Hair follicle dermal papilla cell (primary cell): ENCODE measurements around the gene EXOSC9. TPM values are rescaled to one million over a fixed set of nuclear protein-coding genes. Genes with fewer than 3 reads are reported as not detected.

Source experiments
- total RNA-seq: library from RNA; depleted of rRNA; stranded (reverse); fragments of >200 nt; gene quantifications from 2 replicates; pipeline ENCODE4 v1.2.3, GENCODE V29; 2012

The EXOSC9 gene, protein sequence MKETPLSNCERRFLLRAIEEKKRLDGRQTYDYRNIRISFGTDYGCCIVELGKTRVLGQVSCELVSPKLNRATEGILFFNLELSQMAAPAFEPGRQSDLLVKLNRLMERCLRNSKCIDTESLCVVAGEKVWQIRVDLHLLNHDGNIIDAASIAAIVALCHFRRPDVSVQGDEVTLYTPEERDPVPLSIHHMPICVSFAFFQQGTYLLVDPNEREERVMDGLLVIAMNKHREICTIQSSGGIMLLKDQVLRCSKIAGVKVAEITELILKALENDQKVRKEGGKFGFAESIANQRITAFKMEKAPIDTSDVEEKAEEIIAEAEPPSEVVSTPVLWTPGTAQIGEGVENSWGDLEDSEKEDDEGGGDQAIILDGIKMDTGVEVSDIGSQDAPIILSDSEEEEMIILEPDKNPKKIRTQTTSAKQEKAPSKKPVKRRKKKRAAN
- 26.6 and 30.3 TPM in 2 replicates for total RNA-seq

DNA sequence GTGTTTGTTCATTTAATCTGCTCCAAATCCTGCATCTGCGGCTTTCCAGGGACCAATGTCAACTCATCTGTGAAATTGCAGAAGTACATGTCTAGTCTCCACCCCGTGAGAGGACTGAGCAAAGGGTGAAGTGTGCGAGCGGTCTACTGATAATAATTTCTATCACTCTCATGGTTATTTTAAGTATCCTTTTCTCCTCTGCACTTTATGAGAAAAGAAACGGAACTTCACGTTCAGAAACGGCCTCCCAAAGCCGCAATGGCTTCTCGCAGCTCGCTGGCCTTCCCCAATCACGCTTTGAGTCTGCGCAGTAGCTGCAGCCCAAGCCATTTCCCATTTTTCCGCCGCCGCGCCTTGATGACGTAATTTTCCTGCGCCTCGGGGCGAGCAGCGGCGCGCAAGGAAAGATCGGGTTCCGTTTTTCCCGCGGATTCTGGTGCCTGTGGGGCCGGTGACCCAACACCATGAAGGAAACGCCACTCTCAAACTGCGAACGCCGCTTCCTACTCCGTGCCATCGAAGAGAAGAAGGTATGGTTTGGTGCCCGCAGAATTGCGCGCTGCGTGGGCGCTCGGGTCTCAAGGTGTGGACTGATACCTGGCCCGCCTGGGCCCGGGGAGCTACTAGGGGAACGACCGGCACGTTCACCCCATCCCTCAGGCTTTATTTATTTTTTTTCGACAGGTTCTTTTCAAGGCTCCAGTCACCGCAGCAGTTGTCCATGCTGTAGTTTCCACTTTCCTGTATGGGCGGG, at the start of gene EXOSC9:
Gene EXOSC9, plus strand, starts transcription at position 363 of the 754 bp plus-strand sequence. Its CDS starts 102 bp downstream, at position 465.

DNA sequence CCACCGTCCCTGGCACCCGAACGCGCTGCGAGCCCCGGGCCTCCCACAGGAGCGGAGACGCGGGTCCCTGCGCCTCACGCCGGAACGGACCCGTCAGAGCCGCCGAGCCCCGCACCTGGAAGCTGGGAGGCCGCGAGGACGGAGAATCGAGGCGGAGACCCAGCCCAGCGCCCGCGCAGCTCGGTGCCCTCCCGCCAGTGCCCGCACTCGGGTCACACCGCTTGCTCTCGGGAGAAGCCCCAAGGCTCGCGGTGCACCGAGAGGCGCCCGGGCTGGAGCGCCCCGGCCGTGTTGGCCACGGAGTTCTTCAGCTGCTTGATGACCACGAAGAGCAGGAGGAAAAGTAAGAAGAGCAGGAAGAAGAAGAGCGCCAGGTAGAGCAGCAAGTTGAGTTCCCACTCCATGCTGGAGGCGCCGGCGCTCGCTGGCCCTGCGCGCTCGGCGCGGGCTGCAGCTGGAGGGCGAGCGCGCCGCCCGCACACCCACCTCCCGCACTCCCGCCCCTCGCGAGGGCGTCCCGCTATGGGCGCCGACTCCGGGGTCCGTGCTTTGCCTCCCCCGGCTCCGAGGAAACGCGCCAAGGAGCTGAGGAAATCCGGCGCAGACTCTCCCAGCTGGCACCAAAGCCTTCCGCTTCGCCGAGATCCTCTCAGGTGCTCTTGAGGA, 36.3 kb upstream of the EXOSC9 start, which contains the start of gene SMIM43:
Gene SMIM43, minus strand, starts transcription at position 463 of the 666 bp plus-strand sequence. Its CDS starts 59 bp downstream, at position 404.

DNA sequence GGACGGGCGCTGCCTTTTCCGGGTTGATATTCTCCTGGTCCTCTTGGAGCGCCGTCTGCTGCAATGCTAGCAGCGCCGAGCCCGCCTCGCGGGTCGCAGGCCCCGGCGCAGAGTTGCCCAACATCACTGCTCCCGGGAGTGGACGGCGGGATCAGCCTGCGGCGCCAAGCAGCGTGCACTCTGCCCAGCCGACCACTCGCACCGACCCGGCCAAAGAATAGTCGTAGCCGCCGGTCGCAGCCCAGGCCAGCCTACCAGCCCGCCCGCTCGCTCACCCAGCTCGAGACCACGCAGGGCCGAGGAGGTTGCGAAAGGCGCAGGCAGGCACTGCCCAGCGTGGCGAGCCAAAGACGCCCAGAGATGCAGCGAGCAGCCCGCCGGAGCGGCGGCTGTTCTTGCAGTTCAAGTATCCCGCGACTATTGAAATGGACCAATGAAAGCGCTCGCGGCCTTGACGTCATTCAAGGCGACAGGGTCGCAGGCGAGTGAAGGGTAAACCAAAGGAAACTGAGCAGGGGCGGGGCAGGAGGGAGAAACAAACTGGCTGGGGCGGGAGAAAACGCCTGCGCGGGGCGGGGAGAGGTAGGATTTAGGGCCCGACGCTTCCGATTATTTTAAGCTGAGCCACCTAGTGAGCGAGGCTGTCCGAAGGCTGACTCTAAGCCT, 22.5 kb downstream of the EXOSC9 start, which contains the start of gene CCNA2:
Gene CCNA2, minus strand, starts transcription at position 379 of the 666 bp plus-strand sequence. Its CDS starts 255 bp downstream, at position 124.

Other genes with a start within 250 kb of the EXOSC9 start
- 964 and 1,004 TPM in 2 replicates for gene ANXA5, start 104.3 kb upstream of the EXOSC9 start, total RNA-seq
- gene SMIM43, start 36.2 kb upstream of the EXOSC9 start, total RNA-seq = 6.0 and 6.6 TPM in 2 replicates
- gene CCNA2, start 22.6 kb downstream of the EXOSC9 start, total RNA-seq = 7.4 and 7.8 TPM in 2 replicates
- gene BBS7, start 69.2 kb downstream of the EXOSC9 start, total RNA-seq = 26.1 and 26.5 TPM in 2 replicates
- 2.9 and 7.8 TPM in 2 replicates for gene TRPC3, start 150.7 kb downstream of the EXOSC9 start, total RNA-seq